OCI-LY1 (cell line): Measurements from ENCODE around the gene TRPM2.

ENCODE experiments used
- H2AFZ ChIP-seq: fragments of 200-600 bp; sonication (generic), shearing (Covaris generic); 2 replicates; pipeline ENCODE4 v1.6.0; 2014; ENCODE audit warnings: antibody characterized with exemption, mild to moderate bottlenecking, low read length
- H3F3A ChIP-seq: fragments of 200-600 bp; sonication (generic), shearing (Covaris generic); 2 replicates; pipeline ENCODE4 v1.6.0; 2014; ENCODE audit warnings: mild to moderate bottlenecking, antibody characterized with exemption, low read length, moderate library complexity; ENCODE audit not compliant: insufficient read depth
- H3K27ac ChIP-seq: fragments of 200-600 bp; sonication (generic); 2 replicates; pipeline ENCODE4 v1.5.1; 2014; ENCODE audit warnings: low read length, mixed run types, mild to moderate bottlenecking, low read depth; ENCODE audit not compliant: poor library complexity, severe bottlenecking
- H3K27me3 ChIP-seq: fragments of 200-600 bp; sonication (generic); 2 replicates; pipeline ENCODE4 v1.6.0; 2014; ENCODE audit warnings: antibody characterized with exemption, mild to moderate bottlenecking, low read length, moderate library complexity; ENCODE audit not compliant: insufficient read depth
- H3K36me3 ChIP-seq: fragments of 200-600 bp; sonication (generic); 2 replicates; pipeline ENCODE4 v1.6.1; 2014; ENCODE audit warnings: mild to moderate bottlenecking, antibody characterized with exemption, low read length, moderate library complexity, mixed read lengths; ENCODE audit not compliant: insufficient read depth
- H3K4me1 ChIP-seq: fragments of 200-600 bp; sonication (generic); 2 replicates; pipeline ENCODE4 v1.5.1; 2014; ENCODE audit warnings: mild to moderate bottlenecking, low read length, moderate library complexity; ENCODE audit not compliant: insufficient read depth, severe bottlenecking
- H3K4me2 ChIP-seq: fragments of 200-600 bp; sonication (generic), shearing (Covaris generic); 2 replicates; pipeline ENCODE4 v1.6.1; 2014; ENCODE audit warnings: low read length
- H3K4me3 ChIP-seq: fragments of 200-600 bp; sonication (generic); 2 replicates; pipeline ENCODE4 v1.5.1; 2014; ENCODE audit warnings: low read length, low read depth, mild to moderate bottlenecking, mixed read lengths; ENCODE audit not compliant: poor library complexity, severe bottlenecking
- H3K79me2 ChIP-seq: fragments of 200-600 bp; shearing (Covaris generic); 2 replicates; pipeline ENCODE4 v1.6.1; 2016; ENCODE audit warnings: mixed run types, low read length, mixed read lengths; ENCODE audit not compliant: insufficient read depth
- H3K9ac ChIP-seq: fragments of 200-600 bp; sonication (generic), shearing (Covaris generic); 2 replicates; pipeline ENCODE4 v1.6.1; 2014; ENCODE audit warnings: mild to moderate bottlenecking, low read length, mixed read lengths
- H3K9me2 ChIP-seq: fragments of 200-600 bp; sonication (generic), shearing (Covaris generic); 2 replicates; pipeline ENCODE4 v1.6.1; 2014; ENCODE audit warnings: low read depth, mild to moderate bottlenecking, low read length, mixed read lengths
- H3K9me3 ChIP-seq: fragments of 200-600 bp; shearing (Covaris generic); 2 replicates; pipeline ENCODE4 v1.6.1; 2014; ENCODE audit warnings: low read length, mixed read lengths
- H4K20me1 ChIP-seq: fragments of 200-600 bp; sonication (generic), shearing (Covaris generic); 2 replicates; pipeline ENCODE4 v1.6.0; 2016; ENCODE audit warnings: mild to moderate bottlenecking, low read length; ENCODE audit not compliant: insufficient read depth
- CTCF ChIP-seq: fragments of 200-600 bp; sonication (generic), shearing (Covaris generic); IDR thresholded peaks from 2 replicates; pipeline ENCODE4 v1.5.1; 2017; ENCODE audit warnings: mild to moderate bottlenecking, antibody characterized with exemption, low read length, moderate library complexity, mixed read lengths
- EZH2 ChIP-seq: fragments of 200-600 bp; sonication (generic), shearing (Covaris generic); IDR thresholded peaks from 2 replicates; pipeline ENCODE4 v1.8.0; 2017; ENCODE audit warnings: borderline replicate concordance, mixed run types, mild to moderate bottlenecking, antibody characterized with exemption, low read length, moderate library complexity, mixed read lengths

The TRPM2 gene

GRCh38 chr21:44450999-44451398 lies 97.6 kb downstream of the TRPM2 start:
- Histone ChIP-seq H3F3A (no peaks in the 10 kb centered on the region), H3K27me3 (0 out of 2 replicates have a peak, but pooled peaks cover 8% of the 10 kb centered on the region), H3K9me3 (peaks cover 6% of the 10 kb centered on the region; the same call in 1 of the 2 replicates), H4K20me1 (no peaks in the 10 kb centered on the region), H3K36me3 (no peaks in the 10 kb centered on the region), H3K27ac (no peak overlapping the region), H3K4me1 (no peaks in the 10 kb centered on the region), H2AFZ (no peak overlapping the region), H3K4me3 (no peak overlapping the region), H3K9me2 (no peaks in the 10 kb centered on the region), H3K9ac (no peak overlapping the region), H3K4me2 (no peak overlapping the region), H3K79me2 (no peaks in the 10 kb centered on the region)
- TF ChIP-seq CTCF, result no peak
- no peak for TF ChIP-seq EZH2

GRCh38 chr21:44453120-44453519 lies 99.7 kb downstream of the TRPM2 start:
- Histone ChIP-seq H3F3A (no peaks in the 10 kb centered on the region), H3K9me3 (peaks cover 6% of the 10 kb centered on the region; the same call in 1 of the 2 replicates), H3K27me3 (0 out of 2 replicates have a peak, but pooled peaks cover 8% of the 10 kb centered on the region), H3K79me2 (no peaks in the 10 kb centered on the region), H4K20me1 (no peaks in the 10 kb centered on the region), H3K4me3 (no peak overlapping the region), H3K4me1 (no peaks in the 10 kb centered on the region), H3K4me2 (no peak overlapping the region), H2AFZ (no peak overlapping the region), H3K36me3 (no peaks in the 10 kb centered on the region), H3K9me2 (no peaks in the 10 kb centered on the region), H3K27ac (no peak overlapping the region), H3K9ac (no peak overlapping the region)
- no peak for TF ChIP-seq EZH2
- no peak for TF ChIP-seq CTCF

GRCh38 chr21:44454058-44454457 lies 100.6 kb downstream of the TRPM2 start:
- Histone ChIP-seq H3K27me3 (0 out of 2 replicates have a peak, but pooled peaks cover 8% of the 10 kb centered on the region), H3K79me2 (no peaks in the 10 kb centered on the region), H3K4me3 (no peak overlapping the region), H3K4me2 (no peak overlapping the region), H2AFZ (no peak overlapping the region), H3K4me1 (no peaks in the 10 kb centered on the region), H3K9me2 (no peaks in the 10 kb centered on the region), H4K20me1 (no peaks in the 10 kb centered on the region), H3K36me3 (no peaks in the 10 kb centered on the region), H3K9ac (no peak overlapping the region), H3K27ac (no peak overlapping the region), H3F3A (no peaks in the 10 kb centered on the region), H3K9me3 (peaks cover 6% of the 10 kb centered on the region; the same call in 1 of the 2 replicates)
- TF ChIP-seq CTCF, result no peak
- TF ChIP-seq EZH2, result no peak
